Prostate gland (tissue), 2 donors: ENCODE measurements around the gene ORC4.

Experiments used
- CTCF ChIP-seq, 4 experiments: fragments of 200-600 bp in 2 of 4; fragments of 450-650 bp in 2 of 4; sonication (generic) in 2 of 4; IDR thresholded peaks; 1 replicate in 3 of 4; 2 replicates in 1 of 4; pipeline ENCODE4 v1.5.1; 2016 to 2019; ENCODE audit warnings: antibody characterized with exemption in 4 of 4, mild to moderate bottlenecking in 2 of 4, moderate library complexity in 2 of 4
- POLR2AphosphoS5 ChIP-seq: sonication (generic); formaldehyde crosslinking; IDR thresholded peaks from one replicate; pipeline ENCODE4 v1.6.1; 2017; ENCODE audit warnings: antibody characterized with exemption

- TF ChIP-seq CTCF (IDR thresholded peaks at IDR 0.05), result no peak
- no peak for TF ChIP-seq POLR2AphosphoS5
Measured at GRCh38 chr2:148027822-148028221, 7.3 kb upstream of the ORC4 start.
